ENCODE results near the gene MNAT1. TPM values are rescaled to one million over a fixed set of nuclear protein-coding genes. Genes with fewer than 3 reads are reported as not detected.
"Not testable (repeated sequence)": the region's sequence is repeated elsewhere in the genome, so short reads cannot be mapped to it uniquely, and the experiment has no call there.

Gene MNAT1
- total RNA-seq, 1 donor from 2014 or later = 114 TPM

DNA sequence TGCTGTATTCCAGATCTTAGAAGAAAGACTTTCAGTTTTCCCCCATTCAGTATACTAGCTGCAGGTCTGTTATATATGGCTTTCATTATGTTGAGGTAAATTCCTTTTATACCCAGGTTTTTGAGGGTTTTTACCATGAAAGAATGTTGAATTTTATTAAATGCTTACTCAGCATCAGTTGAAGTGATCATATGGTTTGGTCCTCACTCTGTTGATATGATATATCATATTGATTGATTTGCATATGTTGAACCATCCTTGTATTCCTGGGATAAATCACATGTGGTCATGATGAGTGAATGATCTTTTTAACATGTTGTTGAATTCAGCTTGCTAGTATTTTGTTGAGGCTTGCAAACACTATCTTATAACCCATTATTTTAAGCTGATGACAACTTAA, 149.6 kb downstream of the MNAT1 start:
- Histone ChIP-seq H3F3A (ENCODE audit: low read depth) (no peaks in the 10 kb centered on the region), H3K27ac (no peak overlapping the region), H3K9ac (no peak overlapping the region), H3K9me3 (ENCODE audit: low read depth) (no peaks in the 10 kb centered on the region), H3K4me3 (no peak overlapping the region), H3K27me3 (no peaks in the 10 kb centered on the region), H3K4me2 (no peak overlapping the region), H3K36me3 (no peaks in the 10 kb centered on the region), H4K20me1 (ENCODE audit: low read depth) (no peaks in the 10 kb centered on the region), H3K4me1 (no peaks in the 10 kb centered on the region), H3K79me2 (ENCODE audit: low read depth) (no peaks in the 10 kb centered on the region), H2AFZ (replicated peaks) (no peak overlapping the region)
- Mint-ChIP-seq H3K9me3 (peaks cover 36% of the 10 kb centered on the region), H3K4me3 (no peak overlapping the region), H3K4me1 (no peaks in the 10 kb centered on the region), H3K27ac (no peak overlapping the region), H3K36me3 (peaks cover 34% of the 10 kb centered on the region), H3K27me3 (ENCODE audit: insufficient read depth, low read depth) (no peaks in the 10 kb centered on the region)
- DNase-seq (ENCODE audit: low spot score) = no peak
- no peak for TF ChIP-seq EZH2phosphoT487 (IDR thresholded peaks at IDR 0.05)
- TF ChIP-seq, protein P1, sequence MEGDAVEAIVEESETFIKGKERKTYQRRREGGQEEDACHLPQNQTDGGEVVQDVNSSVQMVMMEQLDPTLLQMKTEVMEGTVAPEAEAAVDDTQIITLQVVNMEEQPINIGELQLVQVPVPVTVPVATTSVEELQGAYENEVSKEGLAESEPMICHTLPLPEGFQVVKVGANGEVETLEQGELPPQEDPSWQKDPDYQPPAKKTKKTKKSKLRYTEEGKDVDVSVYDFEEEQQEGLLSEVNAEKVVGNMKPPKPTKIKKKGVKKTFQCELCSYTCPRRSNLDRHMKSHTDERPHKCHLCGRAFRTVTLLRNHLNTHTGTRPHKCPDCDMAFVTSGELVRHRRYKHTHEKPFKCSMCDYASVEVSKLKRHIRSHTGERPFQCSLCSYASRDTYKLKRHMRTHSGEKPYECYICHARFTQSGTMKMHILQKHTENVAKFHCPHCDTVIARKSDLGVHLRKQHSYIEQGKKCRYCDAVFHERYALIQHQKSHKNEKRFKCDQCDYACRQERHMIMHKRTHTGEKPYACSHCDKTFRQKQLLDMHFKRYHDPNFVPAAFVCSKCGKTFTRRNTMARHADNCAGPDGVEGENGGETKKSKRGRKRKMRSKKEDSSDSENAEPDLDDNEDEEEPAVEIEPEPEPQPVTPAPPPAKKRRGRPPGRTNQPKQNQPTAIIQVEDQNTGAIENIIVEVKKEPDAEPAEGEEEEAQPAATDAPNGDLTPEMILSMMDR (IDR thresholded peaks at IDR 0.05) = no peak
- no peak for TF ChIP-seq EZH2 (IDR thresholded peaks at IDR 0.05)

DNA sequence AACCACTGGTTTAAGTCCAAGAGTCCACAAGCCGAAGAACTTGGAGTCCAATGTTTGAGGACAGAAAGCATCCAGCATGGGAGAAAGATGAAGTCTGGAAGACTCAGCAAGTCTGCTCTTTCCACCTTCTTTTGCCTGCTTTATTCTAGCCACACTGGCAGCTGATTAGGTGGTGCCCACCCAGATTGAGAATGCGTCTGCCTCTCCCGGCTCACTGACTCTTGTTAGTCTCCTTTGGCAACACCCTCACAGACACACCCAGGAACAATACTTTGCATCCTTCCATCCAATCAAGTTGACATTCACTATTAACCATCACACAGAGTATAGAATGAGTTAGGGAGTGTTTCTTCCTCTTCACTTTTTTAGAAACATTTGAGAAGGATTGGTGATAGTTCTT, 156.1 kb downstream of the MNAT1 start:
- not testable (repeated sequence) for H3K79me2 ChIP-seq (ENCODE audit: low read depth); H3K4me1 ChIP-seq; H3K9me3 ChIP-seq (ENCODE audit: low read depth); H3K27me3 ChIP-seq; H3K27ac ChIP-seq; H4K20me1 ChIP-seq (ENCODE audit: low read depth); H3K4me3 Mint-ChIP-seq; DNase-seq (ENCODE audit: low spot score); H3K27me3 Mint-ChIP-seq (ENCODE audit: insufficient read depth, low read depth); H3K4me1 Mint-ChIP-seq; H2AFZ ChIP-seq (replicated peaks); H3F3A ChIP-seq (ENCODE audit: low read depth); H3K36me3 ChIP-seq; H3K4me3 ChIP-seq; H3K9ac ChIP-seq; H3K4me2 ChIP-seq; H3K27ac Mint-ChIP-seq
- H3K36me3 Mint-ChIP-seq = peaks cover 14% of the 10 kb centered on the region
- peaks cover 16% of the 10 kb centered on the region for H3K9me3 Mint-ChIP-seq

DNA sequence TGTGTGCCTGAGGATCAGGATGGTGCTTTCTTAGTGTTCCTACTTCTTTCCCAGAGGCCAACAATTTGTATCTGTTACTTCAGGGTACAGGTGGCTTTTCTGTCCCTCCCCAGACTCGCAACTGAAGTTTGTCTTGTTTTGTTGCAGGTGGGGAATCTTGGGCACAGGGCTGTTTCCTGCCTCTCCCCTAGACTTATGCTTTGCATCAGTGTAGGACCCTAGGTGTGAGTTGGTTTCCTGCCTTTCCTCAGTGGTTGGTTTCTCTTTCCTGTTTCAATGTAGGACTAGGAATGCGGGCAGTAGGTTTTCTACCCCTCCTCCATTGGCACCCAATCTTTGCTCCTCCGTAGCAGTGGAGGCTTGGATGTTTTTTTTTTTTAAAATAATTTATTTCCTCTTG, 159.3 kb downstream of the MNAT1 start:
- Mint-ChIP-seq H3K4me3 (no peak overlapping the region), H3K9me3 (peaks cover 5% of the 10 kb centered on the region), H3K4me1 (no peaks in the 10 kb centered on the region), H3K27me3 (ENCODE audit: insufficient read depth, low read depth) (peaks cover 2% of the 10 kb centered on the region), H3K27ac (no peak overlapping the region), H3K36me3 (peaks cover 7% of the 10 kb centered on the region)
- H3K79me2 ChIP-seq (ENCODE audit: low read depth) = peaks cover 6% of the 10 kb centered on the region
- no peaks in the 10 kb centered on the region for H3K27me3 ChIP-seq
- no peak overlapping the region for H2AFZ ChIP-seq (replicated peaks)
- no peak for DNase-seq (ENCODE audit: low spot score)
- no peak overlapping the region for H3K4me3 ChIP-seq
- no peaks in the 10 kb centered on the region for H3K36me3 ChIP-seq
- H3K27ac ChIP-seq = no peak overlapping the region
- H3F3A ChIP-seq (ENCODE audit: low read depth) = no peaks in the 10 kb centered on the region
- H4K20me1 ChIP-seq (ENCODE audit: low read depth) = no peaks in the 10 kb centered on the region
- H3K9me3 ChIP-seq (ENCODE audit: low read depth) = no peaks in the 10 kb centered on the region
- TF ChIP-seq EZH2phosphoT487 (IDR thresholded peaks at IDR 0.05) = no peak
- no peak for TF ChIP-seq EZH2 (IDR thresholded peaks at IDR 0.05)
- TF ChIP-seq, protein P1 (IDR thresholded peaks at IDR 0.05) = no peak
- H3K4me2 ChIP-seq = no peak overlapping the region
- no peaks in the 10 kb centered on the region for H3K4me1 ChIP-seq
- H3K9ac ChIP-seq = no peak overlapping the region

DNA sequence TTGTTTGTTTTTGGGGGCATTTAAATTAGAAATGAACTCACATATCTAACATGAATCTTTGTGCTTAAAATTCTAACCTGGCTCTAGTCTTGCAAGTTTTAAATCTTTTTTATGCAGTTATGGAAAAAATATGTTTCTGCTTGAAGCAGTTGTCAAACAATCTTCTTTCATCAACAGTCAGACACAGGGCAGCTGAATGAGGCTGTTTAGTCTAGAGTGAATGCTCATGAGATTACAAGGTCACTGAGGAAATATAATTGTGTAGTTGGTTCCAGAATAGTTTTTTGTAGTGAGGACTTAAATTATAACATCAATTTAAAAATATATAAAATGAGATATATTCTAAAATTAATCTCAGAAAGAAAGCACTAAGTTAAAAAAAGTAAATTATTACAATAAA, 169.8 kb downstream of the MNAT1 start:
- no peak overlapping the region for H3K4me3 ChIP-seq
- TF ChIP-seq EZH2 (IDR thresholded peaks at IDR 0.05) (no peak), EZH2phosphoT487 (IDR thresholded peaks at IDR 0.05) (no peak)
- TF ChIP-seq, protein P1 (IDR thresholded peaks at IDR 0.05) = no peak
- Mint-ChIP-seq H3K4me1 (peaks cover 2% of the 10 kb centered on the region), H3K27ac (no peak overlapping the region), H3K9me3 (peaks cover 4% of the 10 kb centered on the region), H3K27me3 (ENCODE audit: insufficient read depth, low read depth) (no peaks in the 10 kb centered on the region), H3K4me3 (no peak overlapping the region), H3K36me3 (peaks cover 1% of the 10 kb centered on the region)
- H3K4me2 ChIP-seq = no peak overlapping the region
- no peaks in the 10 kb centered on the region for H3K79me2 ChIP-seq (ENCODE audit: low read depth)
- DNase-seq (ENCODE audit: low spot score) = no peak
- no peaks in the 10 kb centered on the region for H4K20me1 ChIP-seq (ENCODE audit: low read depth)
- no peaks in the 10 kb centered on the region for H3K27me3 ChIP-seq
- no peak overlapping the region for H3K27ac ChIP-seq
- H3K4me1 ChIP-seq = no peaks in the 10 kb centered on the region
- H3K9me3 ChIP-seq (ENCODE audit: low read depth) = no peaks in the 10 kb centered on the region
- H3K9ac ChIP-seq = no peak overlapping the region
- no peaks in the 10 kb centered on the region for H3K36me3 ChIP-seq
- no peaks in the 10 kb centered on the region for H3F3A ChIP-seq (ENCODE audit: low read depth)
- H2AFZ ChIP-seq (replicated peaks) = no peak overlapping the region

All from neural progenitor cell (in vitro differentiated cells).